Hepatocyte (in vitro differentiated cells): ENCODE measurements around the gene NUB1.

Experiments
- EZH2 ChIP-seq: fragments of 200-600 bp; sonication (generic); IDR thresholded peaks from 2 replicates; pipeline ENCODE4 v1.6.1; 2016; ENCODE audit warnings: antibody characterized with exemption, mild to moderate bottlenecking, borderline replicate concordance
- EZH2phosphoT487 ChIP-seq: fragments of 200-600 bp; sonication (generic); IDR thresholded peaks from one replicate; pipeline ENCODE4 v1.6.1; 2018; ENCODE audit warnings: antibody characterized with exemption, mild to moderate bottlenecking, low read depth, moderate library complexity; ENCODE audit not compliant: unreplicated experiment, severe bottlenecking
- TF ChIP-seq, protein P1 (sequence below): fragments of 200-600 bp; sonication (generic); IDR thresholded peaks from 2 replicates; pipeline ENCODE4 v1.5.1; 2016; ENCODE audit warnings: antibody characterized with exemption, mild to moderate bottlenecking; ENCODE audit not compliant: poor library complexity

GRCh38 chr7:151341357-151342101, at the start of gene NUB1:
- TF ChIP-seq, protein P1, sequence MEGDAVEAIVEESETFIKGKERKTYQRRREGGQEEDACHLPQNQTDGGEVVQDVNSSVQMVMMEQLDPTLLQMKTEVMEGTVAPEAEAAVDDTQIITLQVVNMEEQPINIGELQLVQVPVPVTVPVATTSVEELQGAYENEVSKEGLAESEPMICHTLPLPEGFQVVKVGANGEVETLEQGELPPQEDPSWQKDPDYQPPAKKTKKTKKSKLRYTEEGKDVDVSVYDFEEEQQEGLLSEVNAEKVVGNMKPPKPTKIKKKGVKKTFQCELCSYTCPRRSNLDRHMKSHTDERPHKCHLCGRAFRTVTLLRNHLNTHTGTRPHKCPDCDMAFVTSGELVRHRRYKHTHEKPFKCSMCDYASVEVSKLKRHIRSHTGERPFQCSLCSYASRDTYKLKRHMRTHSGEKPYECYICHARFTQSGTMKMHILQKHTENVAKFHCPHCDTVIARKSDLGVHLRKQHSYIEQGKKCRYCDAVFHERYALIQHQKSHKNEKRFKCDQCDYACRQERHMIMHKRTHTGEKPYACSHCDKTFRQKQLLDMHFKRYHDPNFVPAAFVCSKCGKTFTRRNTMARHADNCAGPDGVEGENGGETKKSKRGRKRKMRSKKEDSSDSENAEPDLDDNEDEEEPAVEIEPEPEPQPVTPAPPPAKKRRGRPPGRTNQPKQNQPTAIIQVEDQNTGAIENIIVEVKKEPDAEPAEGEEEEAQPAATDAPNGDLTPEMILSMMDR = no peak
- TF ChIP-seq EZH2 (no peak), EZH2phosphoT487 (no peak)
